ENCODE results near the gene RPS26.
"Not testable (repeated sequence)": the region's sequence is repeated elsewhere in the genome, so short reads cannot be mapped to it uniquely, and the experiment has no call there.

- TF ChIP-seq SMARCE1 (IDR thresholded peaks at IDR 0.05; ENCODE audit: borderline replicate concordance); KAT7 (CRISPR knock-in tag; IDR thresholded peaks at IDR 0.05; ENCODE audit: borderline replicate concordance); NFIC (IDR thresholded peaks at IDR 0.05; ENCODE audit: low read length); CEBPB (IDR thresholded peaks at IDR 0.05; ENCODE audit: borderline replicate concordance, low read depth, low read length); NFKBIZ (CRISPR knock-in tag; IDR thresholded peaks at IDR 0.05); PTBP1 (IDR thresholded peaks at IDR 0.05; ENCODE audit: low read depth, low read length, poor library complexity, severe bottlenecking); EP300 (IDR thresholded peaks at IDR 0.05; ENCODE audit: low read depth in 2 of 2, low read length in 2 of 2); EP300 (CRISPR knock-in tag; IDR thresholded peaks at IDR 0.05; ENCODE audit: borderline replicate concordance): not testable (repeated sequence)
- TF ChIP-seq, protein P1, sequence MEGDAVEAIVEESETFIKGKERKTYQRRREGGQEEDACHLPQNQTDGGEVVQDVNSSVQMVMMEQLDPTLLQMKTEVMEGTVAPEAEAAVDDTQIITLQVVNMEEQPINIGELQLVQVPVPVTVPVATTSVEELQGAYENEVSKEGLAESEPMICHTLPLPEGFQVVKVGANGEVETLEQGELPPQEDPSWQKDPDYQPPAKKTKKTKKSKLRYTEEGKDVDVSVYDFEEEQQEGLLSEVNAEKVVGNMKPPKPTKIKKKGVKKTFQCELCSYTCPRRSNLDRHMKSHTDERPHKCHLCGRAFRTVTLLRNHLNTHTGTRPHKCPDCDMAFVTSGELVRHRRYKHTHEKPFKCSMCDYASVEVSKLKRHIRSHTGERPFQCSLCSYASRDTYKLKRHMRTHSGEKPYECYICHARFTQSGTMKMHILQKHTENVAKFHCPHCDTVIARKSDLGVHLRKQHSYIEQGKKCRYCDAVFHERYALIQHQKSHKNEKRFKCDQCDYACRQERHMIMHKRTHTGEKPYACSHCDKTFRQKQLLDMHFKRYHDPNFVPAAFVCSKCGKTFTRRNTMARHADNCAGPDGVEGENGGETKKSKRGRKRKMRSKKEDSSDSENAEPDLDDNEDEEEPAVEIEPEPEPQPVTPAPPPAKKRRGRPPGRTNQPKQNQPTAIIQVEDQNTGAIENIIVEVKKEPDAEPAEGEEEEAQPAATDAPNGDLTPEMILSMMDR (CRISPR knock-in tag; IDR thresholded peaks at IDR 0.05) = not testable (repeated sequence)
These were observed 38.3 kb upstream of the RPS26 start for GRCh38 chr12:56003376-56003775.
